Keratinocyte (primary cell): ENCODE data around the gene RAB8B. TPM values are rescaled to one million over a fixed set of nuclear protein-coding genes. Genes with fewer than 3 reads are reported as not detected.

Source experiments
- DNase-seq: peaks from one replicate; pipeline ENCODE4 v3.0.0-alpha.2; 2011; ENCODE audit warnings: low read depth, missing footprints, low spot score
- FAIRE-seq: peaks from 2 replicates; lab custom pipeline; 2011; peaks lifted over from hg19 to GRCh38; lab: Jason Lieb, UNC
- H2AFZ ChIP-seq: 2 replicates; pipeline ENCODE4 v1.6.0; 2012; ENCODE audit warnings: low read length, control low read depth, inconsistent platforms; ENCODE audit not compliant: control insufficient read depth
- H3K27ac ChIP-seq: 2 replicates; pipeline ENCODE4 v1.5.1; 2011; ENCODE audit warnings: low read length; ENCODE audit not compliant: control insufficient read depth, insufficient read depth
- H3K27me3 ChIP-seq: 3 replicates; pipeline ENCODE4 v1.6.0; 2011; ENCODE audit warnings: low read length; ENCODE audit not compliant: control insufficient read depth, insufficient read depth; ENCODE audit errors: extremely low read depth
- H3K36me3 ChIP-seq, 2 experiments: 2 replicates in 1 of 2; 3 replicates in 1 of 2; pipeline ENCODE4 v1.5.1; 2011; ENCODE audit warnings: low read length in 2 of 2, mild to moderate bottlenecking in 1 of 2; ENCODE audit not compliant: control insufficient read depth in 2 of 2, insufficient read depth in 2 of 2; ENCODE audit errors: extremely low read depth in 1 of 2
- H3K4me1 ChIP-seq: 3 replicates; pipeline ENCODE4 v1.5.1; 2011; ENCODE audit warnings: low read length; ENCODE audit not compliant: control insufficient read depth, insufficient read depth; ENCODE audit errors: extremely low read depth
- H3K4me2 ChIP-seq: 3 replicates; pipeline ENCODE4 v1.6.0; 2011; ENCODE audit warnings: low read depth, low read length; ENCODE audit not compliant: control insufficient read depth, insufficient read depth; ENCODE audit errors: extremely low read depth
- H3K4me3 ChIP-seq, 3 experiments: fragments of 200-600 bp in 1 of 3; sonication (generic) in 1 of 3; 2 replicates in 2 of 3; 3 replicates in 1 of 3; pipeline ENCODE4 v1.5.1; 2011 to 2016; ENCODE audit warnings: low read length in 3 of 3, mild to moderate bottlenecking in 3 of 3, control low read depth in 2 of 3, inconsistent platforms in 1 of 3, low read depth in 1 of 3, mixed read lengths in 1 of 3, mixed run types in 1 of 3, moderate library complexity in 1 of 3; ENCODE audit not compliant: control insufficient read depth in 2 of 3, insufficient read depth in 2 of 3; ENCODE audit errors: extremely low read depth in 1 of 3
- H3K79me2 ChIP-seq: 2 replicates; pipeline ENCODE4 v1.6.0; 2012; ENCODE audit warnings: low read length; ENCODE audit not compliant: control insufficient read depth, insufficient read depth
- H3K9ac ChIP-seq: 3 replicates; pipeline ENCODE4 v1.6.0; 2011; ENCODE audit warnings: low read length; ENCODE audit not compliant: control insufficient read depth, insufficient read depth; ENCODE audit errors: extremely low read depth
- H3K9me1 ChIP-seq: 3 replicates; pipeline ENCODE4 v1.6.0; 2011; ENCODE audit warnings: low read length; ENCODE audit not compliant: control insufficient read depth, insufficient read depth; ENCODE audit errors: extremely low read depth
- H3K9me3 ChIP-seq: 2 replicates; pipeline ENCODE4 v1.5.1; 2012; ENCODE audit warnings: low read depth, low read length; ENCODE audit not compliant: control insufficient read depth
- H4K20me1 ChIP-seq: 3 replicates; pipeline ENCODE4 v1.6.0; 2011; ENCODE audit warnings: low read length; ENCODE audit not compliant: control insufficient read depth, insufficient read depth; ENCODE audit errors: extremely low read depth
- EZH2 ChIP-seq: IDR thresholded peaks from one replicate; pipeline ENCODE4 v1.6.1; 2012; ENCODE audit warnings: inconsistent platforms, mild to moderate bottlenecking, low read length, moderate library complexity
- dilution Hi-C: fragments of 300-500 bp; cut with MboI; formaldehyde crosslinking; loops from one replicate; pipeline ENCODE4 v1.7.0; 2020; ENCODE audit warnings: low sequenced_read_pairs; ENCODE audit not compliant: extremely low pct_ligation_motif_present
- polyA plus RNA-seq, 5 experiments: library from polyadenylated mRNA; depleted of rRNA in 3 of 5; stranded (reverse) in 3 of 5; stranded (forward) in 1 of 5; unstranded in 1 of 5; fragments of >200 nt; gene quantifications; 1 replicate in 1 of 5; 2 replicates in 3 of 5; 3 replicates in 1 of 5; pipeline versions ENCODE4 v1.2.1 to v1.2.3, GENCODE V29; 2011 to 2012; ENCODE audit warnings: missing spikeins in 2 of 5, low read depth in 1 of 5, low replicate concordance in 1 of 5
- TF ChIP-seq, protein P1 (sequence below), 3 experiments: IDR thresholded peaks in 1 of 3; conservative IDR thresholded peaks in 1 of 3; optimal IDR thresholded peaks in 1 of 3; 2 replicates in 2 of 3; 3 replicates in 1 of 3; pipeline versions ENCODE3 to v1.5.1; 2011; ENCODE audit warnings: low read length in 3 of 3, mild to moderate bottlenecking in 3 of 3, moderate library complexity in 2 of 3, control low read depth in 1 of 3, inconsistent platforms in 1 of 3; ENCODE audit not compliant: insufficient read depth in 2 of 3; ENCODE audit errors: extremely low read depth in 1 of 3

The RAB8B gene
- polyA plus RNA-seq, 1 donor (not counting 4 experiments of a cell fraction or from before 2014, with no cell fraction given): 31.2 TPM

DNA sequence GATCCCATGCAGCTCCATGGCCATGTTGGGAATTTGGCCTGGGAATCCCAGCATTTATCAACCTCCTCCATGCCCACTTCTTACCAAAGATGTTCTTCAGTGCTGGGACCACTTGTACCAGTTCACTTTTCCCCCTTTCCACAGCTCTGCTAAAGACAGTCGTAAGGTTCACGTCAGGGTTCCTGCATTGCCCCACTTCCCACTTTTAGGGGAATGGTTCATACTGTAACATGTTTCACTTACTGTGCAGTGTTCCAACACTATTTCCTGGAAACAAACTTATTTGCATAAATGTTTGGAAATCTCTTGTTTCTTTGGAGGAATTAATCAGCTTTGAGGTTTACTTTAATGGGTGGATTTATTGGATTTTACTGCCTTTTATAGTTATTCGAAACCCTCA is 105.0 kb downstream of the RAB8B start:
- Histone ChIP-seq H3K4me1 (peaks cover 8% of the 10 kb centered on the region), H4K20me1 (no peaks in the 10 kb centered on the region), H3K27ac (no peak overlapping the region), H3K9me1 (no peaks in the 10 kb centered on the region), H3K27me3 (no peaks in the 10 kb centered on the region), H3K79me2 (no peaks in the 10 kb centered on the region), H3K4me3 (no peak overlapping the region), H3K9ac (no peak overlapping the region), H3K36me3 (peaks cover 0 to 2% of the 10 kb centered on the region in 2 experiments), H3K4me2 (no peak overlapping the region), H3K9me3 (no peaks in the 10 kb centered on the region), H2AFZ (no peak overlapping the region)
- no peak for DNase-seq
- TF ChIP-seq EZH2: no peak
- TF ChIP-seq, protein P1, sequence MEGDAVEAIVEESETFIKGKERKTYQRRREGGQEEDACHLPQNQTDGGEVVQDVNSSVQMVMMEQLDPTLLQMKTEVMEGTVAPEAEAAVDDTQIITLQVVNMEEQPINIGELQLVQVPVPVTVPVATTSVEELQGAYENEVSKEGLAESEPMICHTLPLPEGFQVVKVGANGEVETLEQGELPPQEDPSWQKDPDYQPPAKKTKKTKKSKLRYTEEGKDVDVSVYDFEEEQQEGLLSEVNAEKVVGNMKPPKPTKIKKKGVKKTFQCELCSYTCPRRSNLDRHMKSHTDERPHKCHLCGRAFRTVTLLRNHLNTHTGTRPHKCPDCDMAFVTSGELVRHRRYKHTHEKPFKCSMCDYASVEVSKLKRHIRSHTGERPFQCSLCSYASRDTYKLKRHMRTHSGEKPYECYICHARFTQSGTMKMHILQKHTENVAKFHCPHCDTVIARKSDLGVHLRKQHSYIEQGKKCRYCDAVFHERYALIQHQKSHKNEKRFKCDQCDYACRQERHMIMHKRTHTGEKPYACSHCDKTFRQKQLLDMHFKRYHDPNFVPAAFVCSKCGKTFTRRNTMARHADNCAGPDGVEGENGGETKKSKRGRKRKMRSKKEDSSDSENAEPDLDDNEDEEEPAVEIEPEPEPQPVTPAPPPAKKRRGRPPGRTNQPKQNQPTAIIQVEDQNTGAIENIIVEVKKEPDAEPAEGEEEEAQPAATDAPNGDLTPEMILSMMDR (optimal IDR thresholded peaks at IDR 0.05 in 1 of 3, IDR thresholded peaks at IDR 0.05 in 1 of 3, conservative IDR thresholded peaks at IDR 0.05 in 1 of 3; ENCODE audit: extremely low read depth in 1 of 3, insufficient read depth in 2 of 3, low read length in 3 of 3): no peak
- no peak for FAIRE-seq
- dilution Hi-C loops: no loop called here

GRCh38 chr15:63295341-63295740 is 105.9 kb downstream of the RAB8B start:
- H3K9me1 ChIP-seq: no peaks in the 10 kb centered on the region
- no peaks in the 10 kb centered on the region for H3K79me2 ChIP-seq
- FAIRE-seq (no peak), DNase-seq (no peak)
- dilution Hi-C loops: no loop called here
- H3K36me3 ChIP-seq: peaks cover 0 to 2% of the 10 kb centered on the region in 2 experiments
- H3K9me3 ChIP-seq: no peaks in the 10 kb centered on the region
- H3K27ac ChIP-seq: no peak overlapping the region
- H3K4me3 ChIP-seq: no peak overlapping the region
- H3K4me1 ChIP-seq: peaks cover 8% of the 10 kb centered on the region
- no peaks in the 10 kb centered on the region for H3K27me3 ChIP-seq
- no peak overlapping the region for H3K9ac ChIP-seq
- no peak for TF ChIP-seq EZH2
- TF ChIP-seq, protein P1 (optimal IDR thresholded peaks at IDR 0.05 in 1 of 3, IDR thresholded peaks at IDR 0.05 in 1 of 3, conservative IDR thresholded peaks at IDR 0.05 in 1 of 3; ENCODE audit: extremely low read depth in 1 of 3, insufficient read depth in 2 of 3, low read length in 3 of 3): no peak
- no peaks in the 10 kb centered on the region for H4K20me1 ChIP-seq
- no peak overlapping the region for H2AFZ ChIP-seq
- H3K4me2 ChIP-seq: no peak overlapping the region
